ENCODE measurements around the gene GRK5.

DNA sequence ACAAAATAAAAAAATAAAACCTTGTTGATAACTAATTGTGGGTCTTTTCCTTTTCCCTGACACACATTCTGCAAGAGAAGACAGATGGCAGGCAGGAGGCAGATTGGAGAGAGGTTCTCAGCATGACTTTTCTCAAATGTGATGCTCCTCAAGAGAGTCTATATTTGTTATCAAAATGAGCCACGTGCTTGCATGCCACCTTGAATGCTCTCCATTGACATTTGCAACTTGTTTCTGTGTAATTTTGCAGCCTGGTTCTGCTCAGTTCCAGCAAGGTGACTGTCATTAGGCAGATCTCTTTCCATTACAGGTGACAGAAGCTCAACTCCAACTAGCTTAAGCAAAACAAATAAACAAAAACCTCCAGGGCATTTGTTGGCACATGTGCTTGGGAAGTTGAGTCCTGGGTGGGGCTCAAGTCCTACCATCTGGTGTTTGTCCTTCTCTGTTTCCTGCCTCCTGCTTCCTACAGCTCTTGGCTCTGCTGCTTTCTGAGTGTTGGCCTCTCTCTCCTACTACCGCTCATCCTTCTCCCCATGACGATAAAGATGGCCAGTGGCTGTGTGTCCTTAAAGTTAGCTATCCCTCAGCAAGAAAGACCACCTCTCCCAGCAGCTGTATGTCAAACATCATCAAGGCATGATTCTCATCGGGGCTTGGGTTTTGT, 56.7 kb downstream of the GRK5 start:
- TF ChIP-seq CTCF (conservative IDR thresholded peaks at IDR 0.05; ENCODE audit: low read length) (no peak), EZH2phosphoT487 (IDR thresholded peaks at IDR 0.05; ENCODE audit: borderline replicate concordance) (no peak)

Measured in Loucy (cell line).